ENCODE data around the gene ZC3H12C.
A peak's percentile ranks its signal among the peaks of the same experiment; 100 is the strongest.

The ZC3H12C gene

GRCh38 chr11:110087812-110088534 lies 5.2 kb upstream of the ZC3H12C start:
- Mint-ChIP-seq H3K27me3 (peaks cover 25% of the 10 kb centered on the region), H3K9me3 (no peaks in the 10 kb centered on the region), H3K27ac (no peak overlapping the region), H3K4me1 (peaks cover 5% of the 10 kb centered on the region), H3K4me3 (no peak overlapping the region)
- no peak for DNase-seq
- ATAC-seq = no peak

GRCh38 chr11:110088535-110089344 lies 4.5 kb upstream of the ZC3H12C start:
- Mint-ChIP-seq H3K27ac (no peak overlapping the region), H3K9me3 (no peaks in the 10 kb centered on the region), H3K27me3 (peaks cover 29% of the 10 kb centered on the region), H3K4me1 (peaks cover 7% of the 10 kb centered on the region), H3K4me3 (no peak overlapping the region)
- ATAC-seq (no peak), DNase-seq (no peak)

GRCh38 chr11:110089617-110090282 lies 3.4 kb upstream of the ZC3H12C start:
- DNase-seq (no peak), ATAC-seq (no peak)
- Mint-ChIP-seq H3K27me3 (peaks cover 36% of the 10 kb centered on the region), H3K4me3 (no peak overlapping the region), H3K4me1 (peaks cover 11% of the 10 kb centered on the region), H3K9me3 (no peaks in the 10 kb centered on the region), H3K27ac (no peak overlapping the region)

GRCh38 chr11:110090466-110091026 lies 2.6 kb upstream of the ZC3H12C start:
- no peak for ATAC-seq
- Mint-ChIP-seq H3K4me3 (no peak overlapping the region), H3K27ac (no peak overlapping the region), H3K27me3 (peaks cover 41% of the 10 kb centered on the region), H3K9me3 (no peaks in the 10 kb centered on the region), H3K4me1 (peaks cover 11% of the 10 kb centered on the region)
- DNase-seq = no peak

GRCh38 chr11:110092111-110092514 lies 1.1 kb upstream of the ZC3H12C start:
- DNase-seq (no peak), ATAC-seq (no peak)
- peaks cover 42% of the 10 kb centered on the region for H3K27me3 Mint-ChIP-seq
- peak overlapping the region; percentile 84 to 92 for H3K4me3 Mint-ChIP-seq
- no peaks in the 10 kb centered on the region for H3K9me3 Mint-ChIP-seq
- no peak overlapping the region for H3K27ac Mint-ChIP-seq
- H3K4me1 Mint-ChIP-seq = peaks cover 11% of the 10 kb centered on the region

- peaks cover 11% of the 10 kb centered on the region for H3K4me1 Mint-ChIP-seq
- H3K9me3 Mint-ChIP-seq = no peaks in the 10 kb centered on the region
- ATAC-seq (peak; percentile 49), DNase-seq (peak; percentile 12 to 41)
- H3K4me3 Mint-ChIP-seq = peak overlapping the region; percentile 78 to 81
- H3K27ac Mint-ChIP-seq = no peak overlapping the region
- H3K27me3 Mint-ChIP-seq = peaks cover 42% of the 10 kb centered on the region
These were observed 460 bp downstream of the ZC3H12C start for GRCh38 chr11:110093407-110094297.

- Mint-ChIP-seq H3K27me3 (peaks cover 42% of the 10 kb centered on the region), H3K9me3 (no peaks in the 10 kb centered on the region), H3K4me1 (peaks cover 11% of the 10 kb centered on the region), H3K27ac (no peak overlapping the region), H3K4me3 (peak overlapping the region in 1 of 2 donors; percentile 78)
- ATAC-seq (no peak), DNase-seq (no peak)
These were observed 1.4 kb downstream of the ZC3H12C start for GRCh38 chr11:110094298-110095285.

GRCh38 chr11:110095554-110095953 lies 2.4 kb downstream of the ZC3H12C start:
- Mint-ChIP-seq H3K4me3 (no peak overlapping the region), H3K4me1 (peaks cover 11% of the 10 kb centered on the region), H3K27ac (no peak overlapping the region), H3K9me3 (no peaks in the 10 kb centered on the region), H3K27me3 (peaks cover 42% of the 10 kb centered on the region)
- DNase-seq = no peak
- ATAC-seq = no peak

GRCh38 chr11:110096496-110096895 lies 3.3 kb downstream of the ZC3H12C start:
- H3K27ac Mint-ChIP-seq = no peak overlapping the region
- peaks cover 11% of the 10 kb centered on the region for H3K4me1 Mint-ChIP-seq
- ATAC-seq = no peak
- DNase-seq = no peak
- no peak overlapping the region for H3K4me3 Mint-ChIP-seq
- peaks cover 42% of the 10 kb centered on the region for H3K27me3 Mint-ChIP-seq
- H3K9me3 Mint-ChIP-seq = no peaks in the 10 kb centered on the region

GRCh38 chr11:110097459-110098012 lies 4.3 kb downstream of the ZC3H12C start:
- no peak overlapping the region for H3K27ac Mint-ChIP-seq
- peaks cover 33% of the 10 kb centered on the region for H3K27me3 Mint-ChIP-seq
- H3K4me3 Mint-ChIP-seq = no peak overlapping the region
- peaks cover 6% of the 10 kb centered on the region for H3K4me1 Mint-ChIP-seq
- DNase-seq (no peak), ATAC-seq (no peak)
- H3K9me3 Mint-ChIP-seq = no peaks in the 10 kb centered on the region

- no peak for DNase-seq
- ATAC-seq = peak; percentile 73
- no peak overlapping the region for H3K27ac Mint-ChIP-seq
- H3K27me3 Mint-ChIP-seq = peaks cover 27% of the 10 kb centered on the region
- peaks cover 5% of the 10 kb centered on the region for H3K4me1 Mint-ChIP-seq
- H3K9me3 Mint-ChIP-seq = no peaks in the 10 kb centered on the region
- no peak overlapping the region for H3K4me3 Mint-ChIP-seq
These were observed 5.5 kb downstream of the ZC3H12C start for GRCh38 chr11:110098645-110099044.

- H3K4me3 Mint-ChIP-seq = no peak overlapping the region
- H3K27ac Mint-ChIP-seq = no peak overlapping the region
These were observed 7.5 kb downstream of the ZC3H12C start for GRCh38 chr11:110100476-110101240.

GRCh38 chr11:110106713-110107274 lies 13.6 kb downstream of the ZC3H12C start:
- Mint-ChIP-seq H3K4me3 (no peak overlapping the region), H3K4me1 (no peaks in the 10 kb centered on the region), H3K27me3 (peaks cover 7% of the 10 kb centered on the region), H3K9me3 (peaks cover 0 to 4% of the 10 kb centered on the region in 2 donors), H3K27ac (no peak overlapping the region)
- DNase-seq = no peak
- ATAC-seq = no peak

More at GRCh38 chr11:110100476-110101240, 7.5 kb downstream of the ZC3H12C start:
- H3K27me3 Mint-ChIP-seq = peaks cover 13% of the 10 kb centered on the region
- no peaks in the 10 kb centered on the region for H3K4me1 Mint-ChIP-seq
- no peak for ATAC-seq
- DNase-seq = no peak
- H3K9me3 Mint-ChIP-seq = no peaks in the 10 kb centered on the region

All from stimulated activated naive CD8-positive, alpha-beta T cell treated with anti-CD3 and anti-CD28 coated beads, Interleukin-15, amount 100 ng/mL, for 72 hours (primary cell).